DND-41 (cell line): ENCODE data around the gene TARBP2.

ENCODE experiments used
- ATAC-seq: fragments of 200-7000 bp; cut with Tn5 transposase; 3 replicates; pipeline ENCODE4 v1.9.1; 2021; ENCODE audit warnings: low read depth; ENCODE audit not compliant: insufficient read depth
- DNase-seq: peaks from one replicate; pipeline ENCODE4 v3.0.0-alpha.2; 2020
- H2AFZ ChIP-seq: 2 replicates; pipeline ENCODE4 v1.6.0; 2012; ENCODE audit warnings: low read depth, low read length
- H3K27ac ChIP-seq: 2 replicates; pipeline ENCODE4 v1.5.1; 2012; ENCODE audit warnings: low read length, inconsistent platforms
- H3K27me3 ChIP-seq: fragments of 200-600 bp; sonication (generic); 2 replicates; pipeline ENCODE4 v1.6.0; 2012; ENCODE audit warnings: low read length, mild to moderate bottlenecking, inconsistent platforms; ENCODE audit not compliant: insufficient read depth, poor library complexity
- H3K36me3 ChIP-seq: 2 replicates; pipeline ENCODE4 v1.5.1; 2012; ENCODE audit warnings: low read length, inconsistent platforms; ENCODE audit not compliant: insufficient read depth
- H3K4me1 ChIP-seq: 2 replicates; pipeline ENCODE4 v1.5.1; 2012; ENCODE audit warnings: mild to moderate bottlenecking, low read length; ENCODE audit not compliant: insufficient read depth
- H3K4me2 ChIP-seq: 2 replicates; pipeline ENCODE4 v1.6.0; 2012; ENCODE audit warnings: mild to moderate bottlenecking, moderate library complexity, low read length, inconsistent platforms; ENCODE audit not compliant: insufficient read depth
- H3K4me3 ChIP-seq, 2 experiments: fragments of 200-600 bp in 1 of 2; shearing (Covaris generic) in 1 of 2; 2 replicates each; pipeline ENCODE4 v1.5.1; 2012 to 2016; ENCODE audit warnings: inconsistent platforms in 2 of 2, low read length in 2 of 2, mild to moderate bottlenecking in 2 of 2, low read depth in 1 of 2, moderate library complexity in 1 of 2
- H3K79me2 ChIP-seq: 2 replicates; pipeline ENCODE4 v1.6.0; 2012; ENCODE audit warnings: low read length, inconsistent platforms; ENCODE audit not compliant: insufficient read depth
- H3K9ac ChIP-seq: 2 replicates; pipeline ENCODE4 v1.6.0; 2012; ENCODE audit warnings: low read depth, mild to moderate bottlenecking, inconsistent platforms, low read length, moderate library complexity
- H3K9me3 ChIP-seq: 2 replicates; pipeline ENCODE4 v1.5.1; 2012; ENCODE audit warnings: low read length, moderate library complexity, mild to moderate bottlenecking, inconsistent platforms; ENCODE audit not compliant: insufficient read depth, severe bottlenecking
- H4K20me1 ChIP-seq: 2 replicates; pipeline ENCODE4 v1.6.0; 2012; ENCODE audit warnings: low read length; ENCODE audit not compliant: insufficient read depth
- EZH2 ChIP-seq: IDR thresholded peaks from 3 replicates; pipeline ENCODE4 v1.6.1; 2012; ENCODE audit warnings: borderline replicate concordance, low read depth, mild to moderate bottlenecking, moderate library complexity, low read length, inconsistent platforms; ENCODE audit not compliant: severe bottlenecking
- TF ChIP-seq, protein P1 (sequence below): IDR thresholded peaks from 2 replicates; pipeline ENCODE4 v1.5.1; 2012; ENCODE audit warnings: borderline replicate concordance, low read length, moderate library complexity, mild to moderate bottlenecking; ENCODE audit not compliant: poor library complexity, severe bottlenecking; ENCODE audit errors: extremely low read depth

The TARBP2 gene

DNA sequence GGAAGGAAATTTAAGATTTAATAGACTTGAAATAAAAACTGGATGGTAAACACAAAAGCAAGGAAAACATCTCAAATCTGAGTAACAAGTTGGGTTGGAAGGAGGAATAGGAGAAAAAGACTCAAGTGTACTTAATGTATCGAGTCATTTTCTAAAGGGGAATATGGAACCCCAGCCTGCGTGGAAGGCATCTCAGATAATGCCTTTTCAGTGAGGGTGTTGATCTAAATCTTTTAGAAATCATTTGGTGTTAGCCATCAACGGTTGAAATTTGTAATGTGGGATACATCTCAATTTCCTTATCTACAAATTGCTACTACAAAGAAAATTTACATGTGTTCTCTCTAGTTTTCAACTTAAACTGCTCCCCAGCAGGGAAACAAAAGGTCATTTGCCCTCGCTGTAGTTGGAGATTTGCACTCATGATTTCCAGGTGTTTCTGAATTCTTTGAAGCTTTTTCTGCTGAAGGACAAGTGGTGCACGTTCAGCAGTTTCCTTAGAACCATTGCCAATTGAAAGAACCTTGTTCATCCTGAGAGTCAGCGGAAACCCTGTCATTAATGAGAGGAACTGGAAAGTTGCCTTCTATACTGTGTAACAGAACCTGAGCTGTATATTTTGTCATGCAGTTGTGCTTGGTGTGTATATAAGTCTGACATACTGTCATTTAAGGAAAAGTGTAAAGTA lies 47.0 kb upstream of the TARBP2 start:
- H3K79me2 ChIP-seq, result peaks cover 75% of the 10 kb centered on the region
- peak overlapping the region; percentile 99; the same call in 1 of the 2 replicates for H3K27ac ChIP-seq
- H3K4me2 ChIP-seq, result peak overlapping the region; percentile 69
- peak overlapping the region; percentile 87 for H3K9ac ChIP-seq
- ATAC-seq (no peak), DNase-seq (no peak)
- H3K27me3 ChIP-seq, result no peaks in the 10 kb centered on the region
- H2AFZ ChIP-seq, result no peak overlapping the region
- TF ChIP-seq EZH2, result no peak
- TF ChIP-seq, protein P1, sequence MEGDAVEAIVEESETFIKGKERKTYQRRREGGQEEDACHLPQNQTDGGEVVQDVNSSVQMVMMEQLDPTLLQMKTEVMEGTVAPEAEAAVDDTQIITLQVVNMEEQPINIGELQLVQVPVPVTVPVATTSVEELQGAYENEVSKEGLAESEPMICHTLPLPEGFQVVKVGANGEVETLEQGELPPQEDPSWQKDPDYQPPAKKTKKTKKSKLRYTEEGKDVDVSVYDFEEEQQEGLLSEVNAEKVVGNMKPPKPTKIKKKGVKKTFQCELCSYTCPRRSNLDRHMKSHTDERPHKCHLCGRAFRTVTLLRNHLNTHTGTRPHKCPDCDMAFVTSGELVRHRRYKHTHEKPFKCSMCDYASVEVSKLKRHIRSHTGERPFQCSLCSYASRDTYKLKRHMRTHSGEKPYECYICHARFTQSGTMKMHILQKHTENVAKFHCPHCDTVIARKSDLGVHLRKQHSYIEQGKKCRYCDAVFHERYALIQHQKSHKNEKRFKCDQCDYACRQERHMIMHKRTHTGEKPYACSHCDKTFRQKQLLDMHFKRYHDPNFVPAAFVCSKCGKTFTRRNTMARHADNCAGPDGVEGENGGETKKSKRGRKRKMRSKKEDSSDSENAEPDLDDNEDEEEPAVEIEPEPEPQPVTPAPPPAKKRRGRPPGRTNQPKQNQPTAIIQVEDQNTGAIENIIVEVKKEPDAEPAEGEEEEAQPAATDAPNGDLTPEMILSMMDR, result no peak
- H3K4me3 ChIP-seq, result peak overlapping the region; percentile 77 to 79; a peak in 2 of 4 replicates
- H3K36me3 ChIP-seq, result peaks cover 63% of the 10 kb centered on the region
- no peaks in the 10 kb centered on the region for H3K9me3 ChIP-seq
- H3K4me1 ChIP-seq, result peaks cover 46% of the 10 kb centered on the region
- H4K20me1 ChIP-seq, result peaks cover 63% of the 10 kb centered on the region

DNA sequence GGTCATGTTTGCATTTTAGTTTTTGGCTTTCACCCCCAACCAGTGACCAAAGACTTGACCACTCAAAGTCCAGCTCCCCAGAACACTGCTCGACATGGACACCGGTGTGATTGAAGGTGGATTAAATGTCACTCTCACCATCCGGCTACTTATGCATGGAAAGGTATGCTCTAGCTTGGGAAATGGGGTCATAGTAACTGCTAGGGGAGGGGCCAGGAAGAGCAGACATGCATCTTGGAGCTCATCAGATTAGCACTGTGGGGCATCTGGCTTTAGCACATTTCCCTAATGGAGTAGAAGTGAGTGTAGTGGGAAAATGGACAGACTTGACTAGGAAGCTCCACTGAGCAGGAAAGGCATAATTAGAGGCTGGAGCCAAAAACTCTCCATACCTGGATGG lies 46.4 kb upstream of the TARBP2 start:
- Histone ChIP-seq H3K9ac (no peak overlapping the region; the same call in 1 of the 2 replicates), H2AFZ (no peak overlapping the region), H3K79me2 (peaks cover 81% of the 10 kb centered on the region), H3K4me1 (peaks cover 46% of the 10 kb centered on the region), H3K36me3 (peaks cover 69% of the 10 kb centered on the region), H3K4me2 (peak overlapping the region; percentile 69; the same call in 1 of the 2 replicates), H3K27ac (no peak overlapping the region), H3K27me3 (no peaks in the 10 kb centered on the region), H3K4me3 (peak overlapping the region in 1 of 2 experiments; percentile 4; a peak in 1 of 4 replicates), H4K20me1 (peaks cover 67% of the 10 kb centered on the region), H3K9me3 (no peaks in the 10 kb centered on the region)
- TF ChIP-seq EZH2, result no peak
- TF ChIP-seq, protein P1, result no peak
- DNase-seq (no peak), ATAC-seq (no peak)

DNA sequence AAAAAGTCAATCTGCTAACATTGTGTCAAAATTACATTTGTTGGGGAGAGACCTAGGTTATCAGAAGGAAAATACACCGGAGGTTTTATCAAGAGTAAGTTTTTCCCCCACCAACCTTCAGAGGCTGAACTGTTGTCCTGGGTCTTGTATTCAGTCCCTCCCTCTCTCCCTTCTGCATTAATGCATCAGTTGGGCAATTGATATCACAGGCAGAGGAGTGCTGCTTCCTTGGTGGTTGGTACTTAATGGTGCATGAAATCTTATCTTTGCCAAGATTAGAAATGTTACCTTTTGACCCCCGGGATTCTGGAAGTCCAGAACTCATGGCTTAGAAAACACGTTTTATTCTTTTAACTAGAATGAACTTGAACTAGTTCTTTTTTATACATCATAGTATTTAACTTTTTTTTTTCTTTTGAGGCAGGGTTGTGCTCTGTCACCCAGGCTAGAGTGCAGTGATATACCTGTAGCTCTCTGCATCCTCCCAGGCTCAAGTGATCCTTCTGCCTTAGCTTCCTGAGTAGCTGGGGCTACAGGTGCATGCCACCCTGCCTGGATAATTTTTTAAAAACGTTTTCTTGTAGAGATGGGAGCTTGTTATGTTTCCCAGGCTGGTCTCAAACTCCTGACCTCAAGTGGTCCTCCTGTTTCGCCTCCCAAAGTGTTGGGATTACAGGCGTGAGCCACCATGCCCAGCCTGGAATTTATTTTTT lies 44.3 kb upstream of the TARBP2 start:
- H3K36me3 ChIP-seq, result peaks cover 90% of the 10 kb centered on the region
- H3K4me2 ChIP-seq, result no peak overlapping the region
- no peak overlapping the region; the same call in 1 of the 2 replicates for H3K9ac ChIP-seq
- DNase-seq (no peak), ATAC-seq (no peak)
- H3K27ac ChIP-seq, result no peak overlapping the region
- no peak overlapping the region for H2AFZ ChIP-seq
- no peaks in the 10 kb centered on the region for H3K27me3 ChIP-seq
- peaks cover 88% of the 10 kb centered on the region for H4K20me1 ChIP-seq
- H3K79me2 ChIP-seq, result peaks cover 97% of the 10 kb centered on the region
- H3K9me3 ChIP-seq, result no peaks in the 10 kb centered on the region
- no peak overlapping the region for H3K4me3 ChIP-seq
- no peak for TF ChIP-seq EZH2
- TF ChIP-seq, protein P1, result no peak
- H3K4me1 ChIP-seq, result peaks cover 37% of the 10 kb centered on the region
